Stimulated activated CD8-positive, alpha-beta memory T cell treated with anti-CD3 and anti-CD28 coated beads, Interleukin-12 subunit alpha, Interleukin-12 subunit beta, amount 100 ng/mL, for 4 hours (primary cell): ENCODE results near the gene PTGER3.

Source experiments
- DNase-seq: peaks from one replicate; pipeline ENCODE4 v3.0.0-alpha.2; 2020; ENCODE audit warnings: low read depth

PTGER3 gene

DNA sequence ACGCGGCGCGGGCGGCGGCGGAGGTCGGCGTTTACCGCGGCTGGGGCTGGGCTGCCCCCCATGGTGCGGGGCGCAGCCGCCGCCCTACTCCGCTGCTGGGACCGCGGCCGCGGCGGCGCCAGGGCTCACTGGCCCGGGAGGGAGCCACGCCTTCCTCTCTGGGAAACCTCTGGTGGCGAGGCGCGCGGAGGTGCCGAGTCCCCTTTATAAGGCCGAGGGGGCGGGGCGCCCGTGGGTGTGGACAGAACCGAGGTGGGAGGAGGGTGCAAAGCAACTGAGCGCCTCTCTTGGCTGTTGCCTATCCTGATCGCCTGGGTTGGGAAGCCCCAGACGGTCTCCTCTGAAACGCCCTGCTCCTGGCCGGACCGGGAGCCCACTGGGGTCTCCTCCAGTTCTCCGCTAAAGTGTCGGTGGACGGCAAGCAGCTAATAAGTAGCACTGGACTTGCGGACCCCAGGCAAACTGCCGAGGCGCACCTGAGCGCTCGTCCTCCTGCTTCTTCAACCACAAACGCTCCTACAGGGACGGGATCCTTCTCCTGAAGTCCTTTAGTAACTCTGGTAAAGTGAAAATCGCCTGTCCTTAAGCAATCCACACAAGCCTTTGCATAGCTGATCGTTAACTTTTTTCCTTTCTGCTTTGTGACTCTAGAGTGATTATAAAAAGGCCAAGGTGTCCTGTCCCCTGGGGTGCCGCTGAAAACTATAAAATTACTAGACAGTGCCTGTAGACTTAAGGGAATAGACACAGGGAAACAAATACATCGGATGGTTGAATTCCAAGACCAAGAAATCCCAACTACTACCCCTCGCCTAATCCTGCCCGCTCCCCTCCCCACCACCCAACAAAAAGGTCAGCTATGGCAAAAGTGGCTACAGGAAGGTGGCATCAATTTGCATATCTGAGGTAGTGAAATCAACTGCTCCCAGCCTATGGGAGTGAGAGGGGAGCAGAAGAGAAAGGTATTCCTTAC lies at the start of gene PTGER3:
PTGER3 (minus strand) TSS at position 182 of the 973 bp plus-strand sequence. CDS start 239 bp downstream, outside the sequence.
- peak; percentile 34 for DNase-seq

GRCh38 chr1:71094913-71095312 lies 47.3 kb upstream of the PTGER3 start:
- no peak for DNase-seq

GRCh38 chr1:71093938-71094337 lies 46.3 kb upstream of the PTGER3 start:
- DNase-seq = no peak

GRCh38 chr1:71089536-71090270 lies 42.1 kb upstream of the PTGER3 start:
- DNase-seq = no peak

DNA sequence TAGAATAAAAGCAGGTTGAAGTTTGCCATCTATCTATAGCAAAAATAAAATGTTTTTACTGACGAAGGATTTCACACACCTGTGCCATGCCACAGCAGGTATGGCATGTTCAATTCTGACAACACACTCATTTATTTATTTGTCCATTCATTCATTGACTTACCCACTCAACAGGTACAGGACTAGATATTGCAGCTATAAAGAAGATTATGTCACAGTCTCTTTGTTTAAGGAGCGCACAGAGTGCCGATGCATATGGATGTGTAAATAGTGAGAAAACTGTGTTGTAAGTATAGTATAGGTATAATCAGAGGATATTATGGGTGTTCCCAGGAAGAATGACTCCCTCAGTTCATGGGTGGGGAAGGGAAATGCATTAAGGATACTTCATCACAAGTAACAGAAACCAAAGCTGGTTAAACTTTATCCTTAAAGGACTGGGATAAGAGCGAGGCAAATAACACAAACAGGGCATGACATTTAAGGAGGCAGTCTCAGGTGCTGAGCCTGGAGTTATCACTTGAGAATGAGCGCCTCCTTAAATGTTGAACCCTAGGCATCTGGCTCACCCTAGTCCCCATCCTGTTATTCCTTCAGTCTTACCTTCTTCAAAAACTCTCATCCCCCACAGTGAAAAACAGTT lies 41.1 kb upstream of the PTGER3 start:
- DNase-seq = no peak

- no peak for DNase-seq
These were observed 40.1 kb upstream of the PTGER3 start for GRCh38 chr1:71087713-71088112.

GRCh38 chr1:71087060-71087459 lies 39.4 kb upstream of the PTGER3 start:
- DNase-seq = no peak

- no peak for DNase-seq
These were observed 38.7 kb upstream of the PTGER3 start for GRCh38 chr1:71086331-71086730.

- DNase-seq = no peak
These were observed 35.7 kb upstream of the PTGER3 start for GRCh38 chr1:71083271-71083670.

DNA sequence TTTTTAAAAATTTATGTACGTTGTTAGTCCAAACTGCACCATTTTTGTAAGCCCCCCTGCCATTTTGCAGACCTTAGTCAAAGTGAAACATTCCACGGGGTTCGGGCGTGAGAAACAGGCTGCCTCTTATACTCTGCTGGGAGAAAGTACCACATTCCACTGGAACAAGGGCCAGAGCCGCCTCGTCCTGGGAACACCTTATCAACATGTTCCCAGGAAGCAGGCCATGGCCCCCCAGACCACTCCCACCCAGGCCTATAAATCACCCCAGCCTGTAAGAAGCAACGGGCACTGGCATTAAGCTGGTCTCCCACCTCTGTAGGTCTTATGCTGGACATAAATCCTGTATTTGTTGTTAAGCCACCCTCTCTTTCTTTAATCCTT lies 34.1 kb upstream of the PTGER3 start:
- no peak for DNase-seq

- peak; percentile 72 for DNase-seq
These were observed 33.4 kb upstream of the PTGER3 start, which contains the start of gene ZRANB2 for GRCh38 chr1:71080739-71081696. Gene ZRANB2 (minus strand): TSS chr1:71081035. CDS start chr1:71080995, 40 bp downstream.

DNA sequence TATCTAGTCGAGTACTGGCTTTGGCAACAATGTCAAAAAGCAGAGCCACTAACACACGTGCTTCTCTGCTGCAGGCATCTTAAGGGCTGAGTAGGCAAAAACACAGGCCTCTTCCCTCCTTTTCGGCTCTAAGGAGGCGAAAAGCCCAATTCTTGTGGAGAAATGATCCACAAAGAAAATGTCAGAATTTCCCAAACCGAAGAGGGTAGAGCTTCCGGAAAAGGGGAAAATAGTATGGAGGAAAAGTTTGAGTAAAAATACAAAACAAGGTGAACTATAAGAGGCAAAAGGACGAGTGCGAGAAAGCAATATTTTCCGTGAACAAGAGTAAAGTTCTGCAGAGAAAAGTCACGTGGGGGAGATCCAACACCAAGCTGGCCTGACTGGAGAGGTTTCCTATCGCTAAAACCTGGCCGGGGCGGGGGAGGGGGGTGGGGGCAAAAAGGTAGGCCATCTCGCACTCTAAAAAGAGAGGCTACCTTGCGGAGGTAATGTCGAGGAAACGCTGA lies 32.7 kb upstream of the PTGER3 start:
- DNase-seq = no peak

DNA sequence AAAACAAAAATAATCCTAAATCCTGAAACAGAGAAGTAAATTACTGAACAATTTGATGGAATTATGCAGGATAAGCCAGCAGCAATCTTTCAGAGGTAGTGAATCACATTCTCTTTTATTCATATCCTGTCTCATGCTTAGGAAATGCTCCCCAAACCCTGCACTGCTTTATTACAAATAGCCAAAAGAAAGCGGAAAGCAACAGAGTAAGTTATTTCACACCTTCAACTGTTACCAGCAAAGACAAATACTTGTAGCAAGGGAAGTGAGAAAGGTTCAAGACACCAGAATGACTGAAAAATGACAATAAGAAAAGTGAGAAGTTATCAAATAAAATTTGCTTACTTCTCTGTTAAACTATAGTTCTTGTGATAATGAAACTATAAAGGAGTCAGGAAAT lies 27.1 kb upstream of the PTGER3 start:
- DNase-seq = no peak

DNA sequence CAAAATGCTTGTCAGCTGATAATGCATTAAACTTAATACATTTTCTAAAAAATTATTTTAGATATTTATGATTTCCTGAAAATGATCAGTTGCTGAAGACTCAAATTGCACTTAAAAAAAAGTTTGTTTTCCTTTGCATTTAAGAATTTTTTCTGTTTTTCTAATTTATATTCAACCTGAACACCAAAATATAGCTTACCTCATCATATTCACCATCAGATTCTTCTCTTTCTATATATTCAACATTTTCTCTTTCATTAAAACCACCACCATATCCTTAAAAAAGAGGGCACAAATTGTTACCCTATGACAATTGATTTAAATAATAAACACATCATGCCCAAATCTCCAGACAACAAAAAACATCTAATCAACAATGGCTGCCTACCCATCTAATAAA lies 24.7 kb upstream of the PTGER3 start:
- no peak for DNase-seq

GRCh38 chr1:71071720-71072119 lies 24.1 kb upstream of the PTGER3 start:
- DNase-seq = no peak

DNA sequence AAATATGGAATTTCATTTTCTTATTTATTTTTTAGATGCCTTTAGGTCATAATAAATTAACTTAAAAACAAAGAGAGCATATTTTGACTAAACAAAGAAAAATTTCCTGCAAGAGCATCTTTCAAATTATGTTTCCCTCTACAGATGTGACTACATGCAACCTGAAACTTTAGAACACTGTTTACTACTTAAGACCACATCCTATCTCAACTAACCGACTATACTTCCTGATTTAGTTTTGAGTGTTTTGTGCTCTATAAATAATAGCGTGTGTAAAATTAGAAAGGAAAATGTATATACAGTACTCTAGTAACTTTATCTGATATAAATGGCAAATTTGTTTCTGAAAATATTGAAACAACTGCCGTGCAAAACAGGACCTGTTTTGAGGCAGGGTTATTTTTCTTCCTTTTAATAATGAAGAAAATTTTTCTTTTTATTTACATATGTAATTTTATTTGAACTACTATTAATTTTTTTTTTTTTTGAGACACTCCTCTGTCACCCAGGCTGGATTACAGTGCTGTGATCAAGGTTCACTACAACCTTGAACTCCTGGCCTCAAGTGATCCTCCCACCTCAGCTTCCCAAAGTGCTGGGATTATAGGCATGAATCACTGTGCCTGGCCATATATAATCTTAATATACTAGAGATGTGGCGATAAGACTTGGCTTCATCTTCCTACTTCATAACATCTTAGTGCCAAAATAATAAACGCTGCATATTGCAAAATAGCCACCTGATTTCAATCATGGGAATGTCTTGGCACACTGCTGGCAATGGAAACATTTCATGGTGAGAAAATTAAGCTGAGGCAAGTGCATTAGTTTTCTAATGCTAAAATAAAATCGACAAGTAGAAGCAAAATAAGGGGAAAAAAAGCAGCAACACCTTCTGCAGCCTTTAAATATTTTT lies 21.0 kb upstream of the PTGER3 start:
- DNase-seq = no peak

- no peak for DNase-seq
These were observed 7.2 kb upstream of the PTGER3 start for GRCh38 chr1:71054791-71055190.

- no peak for DNase-seq
These were observed 6.7 kb upstream of the PTGER3 start for GRCh38 chr1:71054281-71054731.

DNA sequence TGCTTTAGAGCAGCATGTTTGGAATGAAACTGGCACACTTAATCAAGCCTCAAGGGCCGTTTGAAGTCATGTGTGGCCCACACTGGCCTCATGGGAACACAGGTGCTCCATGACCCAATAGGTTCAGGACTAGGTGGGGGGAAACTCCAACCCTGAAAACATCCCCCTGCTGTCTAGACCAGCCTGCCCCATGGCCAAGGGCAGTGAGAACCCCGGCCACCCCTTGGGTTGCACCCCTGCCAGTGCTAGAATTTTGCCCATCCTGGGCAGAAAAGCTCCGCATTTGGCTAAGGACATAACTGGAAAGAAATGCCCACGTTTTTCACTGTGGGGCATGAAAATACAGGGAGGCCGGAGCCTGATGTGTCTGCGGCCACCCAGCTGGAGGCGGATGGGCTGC lies 6.1 kb upstream of the PTGER3 start:
- DNase-seq = no peak

GRCh38 chr1:71053146-71053545 lies 5.5 kb upstream of the PTGER3 start:
- DNase-seq = no peak
